GM21786 (cell line): ENCODE measurements around the gene ADGRG1.
"Not testable (repeated sequence)": the region's sequence is repeated elsewhere in the genome, so short reads cannot be mapped to it uniquely, and the experiment has no call there.

ENCODE experiments used
- ATAC-seq: cut with Tn5 transposase; IDR thresholded peaks from one replicate; pipeline ENCODE4 v1.9.1; 2021; ENCODE audit not compliant: unreplicated experiment

ADGRG1 gene

DNA sequence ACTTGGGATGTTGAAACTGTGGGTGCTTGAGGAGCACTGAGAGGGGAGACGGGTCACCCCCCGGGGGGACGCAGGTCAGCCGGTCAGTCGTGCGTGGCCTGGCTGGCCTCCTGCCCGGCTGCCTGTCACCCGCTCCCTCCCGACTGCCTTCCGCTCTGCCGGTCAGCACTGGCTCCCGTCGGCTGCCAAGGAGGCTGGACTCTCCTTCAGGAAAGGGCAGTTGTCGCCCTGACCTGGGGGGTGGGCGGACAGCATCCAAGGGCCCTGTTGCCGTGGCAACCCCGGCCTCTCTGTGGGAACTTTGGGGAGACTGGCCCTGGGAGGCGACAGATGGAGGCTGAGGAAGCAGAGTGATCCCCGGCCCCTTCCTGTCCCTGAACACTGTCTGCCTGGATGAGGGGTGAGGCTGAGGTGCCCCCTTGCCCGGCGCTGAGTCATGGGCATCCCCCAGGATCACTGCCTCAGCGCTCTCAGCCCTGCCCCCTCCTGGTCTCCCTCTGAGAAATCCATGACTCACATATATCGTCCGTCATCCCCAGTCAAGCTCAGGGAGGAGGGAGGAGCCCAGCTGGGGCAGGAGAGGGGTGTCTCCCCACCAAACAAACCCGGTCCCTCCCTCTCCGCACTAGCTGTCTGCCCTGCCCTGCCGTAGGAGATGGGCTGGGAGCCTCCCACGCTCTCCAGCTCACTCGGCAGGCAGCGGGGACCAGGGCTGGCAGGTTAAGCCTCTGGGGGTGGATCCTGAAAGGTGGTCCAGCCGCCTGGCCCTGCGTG is at the start of gene ADGRG1:
ADGRG1 (plus strand) TSS at position 623 of the 774 bp plus-strand sequence. CDS start 21,658 bp downstream, outside the sequence.
- ATAC-seq = no peak

- no peak for ATAC-seq
Measured at GRCh38 chr16:57579361-57579665, 49.1 kb upstream of the ADGRG1 start.

DNA sequence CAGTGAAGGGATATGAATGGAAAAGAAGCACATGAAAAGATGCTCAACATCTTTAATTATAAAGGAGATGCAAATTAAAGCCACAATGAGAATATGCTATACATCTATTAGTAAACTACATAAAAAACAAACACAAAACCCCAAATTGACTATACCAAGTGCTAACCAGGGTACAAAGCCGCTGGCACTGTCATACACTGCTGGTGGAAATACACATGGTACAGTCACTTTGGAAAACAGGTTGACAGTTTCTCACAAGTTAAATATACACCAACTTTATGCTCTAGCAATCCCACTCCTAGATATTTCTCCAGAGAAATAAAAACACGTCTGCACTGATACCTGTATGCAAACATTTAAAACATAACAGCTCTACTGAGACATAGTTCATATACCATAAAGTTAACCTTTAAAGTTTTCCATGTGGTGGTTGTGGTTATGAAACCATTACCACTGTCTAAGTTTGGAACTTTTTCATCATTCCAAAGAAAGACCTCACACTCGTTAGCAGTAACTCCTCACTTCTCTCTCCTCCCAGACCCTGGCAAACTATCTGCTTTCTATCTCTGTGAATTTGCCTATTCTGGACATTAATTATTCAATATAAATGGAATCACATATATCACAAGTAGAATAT is 43.3 kb upstream of the ADGRG1 start:
- ATAC-seq = no peak

GRCh38 chr16:57588831-57589230 is 39.6 kb upstream of the ADGRG1 start:
- ATAC-seq = no peak

- no peak for ATAC-seq
Measured at GRCh38 chr16:57589374-57589773, 39.1 kb upstream of the ADGRG1 start.

DNA sequence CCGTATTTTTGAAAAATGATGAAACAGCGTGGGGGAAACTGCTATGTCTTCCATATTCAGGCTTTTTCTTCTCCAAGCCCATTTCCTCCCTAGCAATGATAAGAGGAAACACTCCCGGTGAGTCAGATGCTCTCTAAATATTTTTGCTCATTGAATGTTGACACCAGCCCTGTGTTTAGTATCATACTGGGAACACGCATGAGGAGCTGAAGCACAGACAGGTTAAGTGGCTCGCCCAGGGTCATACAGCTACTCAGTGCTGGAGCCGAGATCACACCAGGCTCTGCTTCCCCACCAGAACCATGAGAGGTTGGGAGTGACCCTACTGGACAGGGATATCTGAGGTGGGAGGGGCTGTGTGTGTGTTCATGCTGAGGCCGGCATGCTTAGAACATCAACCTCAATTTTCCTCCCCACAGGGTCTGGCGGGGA is 37.8 kb upstream of the ADGRG1 start:
- ATAC-seq = no peak

- ATAC-seq = peak; percentile 64
Measured at GRCh38 chr16:57591086-57591869, 37.2 kb upstream of the ADGRG1 start.

DNA sequence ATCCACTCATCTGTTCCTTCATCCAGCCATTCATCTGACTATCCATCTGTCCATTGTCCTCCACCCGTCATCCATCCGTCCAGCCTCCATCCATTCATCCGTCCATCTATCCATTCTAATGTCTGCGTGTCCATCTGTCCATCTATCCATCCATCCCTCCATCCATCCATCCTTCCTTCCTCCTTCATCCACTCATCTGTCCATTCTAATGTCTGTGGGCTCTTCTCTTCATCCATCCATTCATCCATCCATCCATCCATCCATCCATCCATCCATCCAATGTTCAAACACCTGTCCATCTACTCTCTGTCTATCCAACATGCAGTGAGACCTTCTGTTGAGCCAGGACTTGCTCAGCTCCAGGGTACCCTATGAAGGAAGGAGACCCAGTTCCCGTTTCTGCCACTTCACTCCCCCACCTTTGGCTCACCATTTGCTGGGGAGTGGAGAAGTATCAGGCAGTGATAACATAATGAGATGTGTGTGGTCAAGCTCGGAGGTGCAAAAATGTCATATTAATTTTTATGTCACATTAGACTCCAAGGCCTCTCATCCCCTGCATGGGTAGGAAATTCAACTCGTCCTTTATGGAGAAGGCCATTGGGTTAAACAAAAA is 36.5 kb upstream of the ADGRG1 start:
- no peak for ATAC-seq

DNA sequence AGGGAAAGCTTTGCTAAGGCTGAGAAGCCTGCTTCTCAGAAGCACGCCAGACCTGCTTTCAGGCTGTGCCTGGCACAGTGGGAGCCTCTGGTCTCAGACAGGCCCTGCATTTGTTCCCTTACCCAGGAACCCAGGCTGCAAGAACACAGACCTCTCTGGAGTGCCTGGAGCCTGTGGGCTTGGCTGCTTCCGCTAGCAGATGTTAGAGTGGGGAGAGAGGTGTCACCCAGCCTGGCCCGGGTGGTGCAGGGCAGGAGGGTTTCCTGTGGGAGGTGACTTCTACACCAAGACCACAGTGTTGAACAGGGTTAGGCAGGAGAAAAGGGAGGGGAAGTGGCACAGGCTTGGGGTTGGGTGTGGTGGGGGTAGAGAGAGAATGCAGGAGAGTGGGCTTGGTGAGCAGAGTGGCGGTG is 35.8 kb upstream of the ADGRG1 start:
- no peak for ATAC-seq

DNA sequence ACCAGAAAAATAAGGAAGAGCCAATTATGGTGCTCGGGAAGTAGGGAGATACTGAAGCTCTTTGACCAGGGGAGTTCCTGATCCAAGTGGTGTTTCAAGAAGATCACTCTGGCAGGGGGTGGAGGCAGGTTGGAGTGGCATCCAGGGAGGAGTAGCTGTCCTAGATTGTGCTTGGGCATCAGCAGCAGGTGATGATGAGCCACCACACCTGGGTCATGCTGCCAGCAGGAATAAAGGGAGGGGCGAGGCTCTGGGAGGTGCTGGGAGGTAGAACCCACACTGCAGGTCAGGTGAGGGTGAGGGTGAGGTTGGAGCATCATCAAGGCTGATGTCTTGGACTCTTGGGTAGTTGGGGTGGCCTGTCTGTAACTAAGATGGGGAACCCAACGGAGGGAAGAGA is 35.4 kb upstream of the ADGRG1 start:
- ATAC-seq = no peak

DNA sequence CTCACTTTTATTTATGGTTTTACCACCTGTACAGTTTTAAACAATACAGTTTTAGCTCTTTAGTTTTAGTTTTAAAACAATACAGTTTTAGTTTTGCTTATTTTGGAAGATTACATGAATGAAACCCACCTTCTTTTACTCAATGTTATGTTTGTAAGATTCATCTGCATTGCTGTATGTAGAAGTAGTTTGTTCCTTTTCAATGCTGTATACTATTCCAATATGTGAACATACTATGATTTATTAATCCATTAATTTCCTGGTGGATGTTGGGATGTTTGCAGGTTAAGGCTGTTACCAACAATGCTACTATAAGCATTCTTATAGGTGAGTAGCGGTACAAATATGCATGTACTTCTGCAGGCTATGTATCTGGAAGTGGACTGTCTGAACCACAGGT is 34.4 kb upstream of the ADGRG1 start:
- no peak for ATAC-seq

GRCh38 chr16:57594531-57595031 is 33.8 kb upstream of the ADGRG1 start:
- ATAC-seq = no peak

GRCh38 chr16:57596234-57596633 is 32.2 kb upstream of the ADGRG1 start:
- not testable (repeated sequence) for ATAC-seq

DNA sequence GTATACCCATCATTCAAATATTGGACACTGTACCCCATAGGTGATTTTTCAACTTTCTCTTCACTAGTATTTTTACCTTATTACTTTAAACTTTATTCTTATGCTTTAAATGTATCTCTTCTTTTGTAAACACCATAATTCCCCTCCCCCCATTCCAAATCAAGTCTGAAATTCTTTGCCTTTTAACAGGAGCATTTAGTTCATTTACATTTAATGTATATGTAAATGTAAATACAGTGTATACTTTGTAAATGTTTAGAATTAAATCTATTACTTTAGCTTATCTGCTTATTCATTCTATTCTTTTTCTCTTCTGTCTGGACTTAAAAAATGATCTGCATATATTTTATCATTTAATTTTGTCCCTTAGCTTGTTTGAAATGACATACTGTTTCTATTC is 30.0 kb upstream of the ADGRG1 start:
- no peak for ATAC-seq

DNA sequence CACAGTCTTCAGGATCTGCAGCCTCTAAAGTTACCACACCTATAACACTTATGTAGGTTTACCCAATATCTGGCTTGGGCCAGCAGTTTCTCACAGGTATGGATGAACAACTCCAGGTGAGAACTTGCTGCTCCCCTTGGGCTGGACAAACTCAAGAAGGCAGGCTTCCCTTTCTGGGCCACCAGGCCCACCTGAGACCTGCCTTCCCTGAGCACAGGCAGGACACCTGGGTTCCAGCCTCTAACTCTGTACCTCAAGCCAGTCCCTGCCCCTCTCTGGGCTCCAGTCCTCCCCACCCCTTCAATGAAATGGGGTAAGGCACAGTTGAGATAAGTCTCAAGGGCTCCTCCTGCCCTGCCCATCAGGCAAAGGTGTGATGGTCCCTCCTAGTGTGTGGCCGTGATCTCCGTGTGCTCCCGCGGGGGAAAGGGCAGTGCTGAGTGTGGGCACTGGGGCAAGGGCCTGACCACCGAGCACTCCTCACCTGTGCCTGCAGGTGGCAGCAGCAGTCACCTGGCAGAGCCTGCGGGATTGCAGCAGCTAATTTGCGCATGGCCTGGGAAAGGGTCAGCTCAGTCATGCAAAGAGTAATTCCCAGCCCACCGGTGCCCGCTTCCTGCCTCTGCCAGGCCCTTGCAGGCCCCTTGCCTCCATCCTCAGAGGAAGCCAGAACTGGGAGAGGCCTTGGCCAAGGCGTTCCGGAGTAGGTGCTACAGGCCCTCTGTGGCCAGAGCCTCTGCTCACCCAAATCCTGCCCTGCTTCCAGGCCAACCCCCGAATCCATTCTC is 28.2 kb upstream of the ADGRG1 start:
- no peak for ATAC-seq

GRCh38 chr16:57600952-57601580 is 27.4 kb upstream of the ADGRG1 start:
- ATAC-seq = no peak

GRCh38 chr16:57601801-57602478 is 26.5 kb upstream of the ADGRG1 start:
- peak; percentile 88 for ATAC-seq

GRCh38 chr16:57603115-57604024 is 25.1 kb upstream of the ADGRG1 start:
- no peak for ATAC-seq
